Right lobe of liver (tissue), 6 donors: Measurements from ENCODE around the gene WDFY2. TPM values are rescaled to one million over a fixed set of nuclear protein-coding genes. Genes with fewer than 3 reads are reported as not detected.

Experiments used
- ATAC-seq, 4 donors: fragments of 200-7000 bp; cut with Tn5 transposase; one replicate each; pipeline ENCODE4 v1.9.1; 2020; ENCODE audit warnings: mild to moderate bottlenecking in 4 of 4, moderate library complexity in 4 of 4
- DNase-seq, 3 donors: peaks; one replicate each; pipeline ENCODE4 v3.0.0-alpha.2; 2020
- H3K27ac ChIP-seq, 3 donors: fragments of 200-600 bp; one replicate each; pipeline ENCODE4 v1.8.0; 2022
- H3K27me3 ChIP-seq, 2 donors: fragments of 200-600 bp; one replicate each; pipeline ENCODE4 v1.8.0; 2022
- H3K36me3 ChIP-seq, 4 donors: fragments of 200-600 bp; sonication (generic) in 1 of 4; one replicate each; pipeline versions ENCODE4 v1.5.1 to v1.8.0; 2017 to 2022; ENCODE audit warnings: control low read depth in 1 of 4
- H3K4me1 ChIP-seq, 4 donors: fragments of 200-600 bp; sonication (generic) in 1 of 4; one replicate each; pipeline versions ENCODE4 v1.5.1 to v1.8.0; 2017 to 2022; ENCODE audit warnings: control low read depth in 1 of 4
- H3K4me3 ChIP-seq, 3 donors: fragments of 200-600 bp; one replicate each; pipeline ENCODE4 v1.8.0; 2022
- H3K9me3 ChIP-seq, 4 donors: fragments of 200-600 bp; sonication (generic) in 1 of 4; one replicate each; pipeline versions ENCODE4 v1.5.1 to v1.8.0; 2017 to 2022; ENCODE audit warnings: control low read depth in 1 of 4
- POLR2A ChIP-seq: fragments of 450-650 bp; IDR thresholded peaks from one replicate; pipeline ENCODE4 v1.6.1; 2017; ENCODE audit warnings: antibody characterized with exemption, mild to moderate bottlenecking
- WGBS: methylation state at CpG from one replicate; pipeline ENCODE4 v1.1.6; 2018; ENCODE audit warnings: low coverage, low lambda C conversion rate; ENCODE audit not compliant: insufficient coverage; ENCODE audit errors: missing lambda C conversion rate; 5-methylcytosine and 5-hydroxymethylcytosine counted together
- intact Hi-C, 2 donors: fragments of 100-400 bp; cut with DNase I; formaldehyde crosslinking; loops; one replicate each; pipeline versions ENCODE4 v1.11.2 to v1.14.1; 2022
- total RNA-seq, 6 experiments: library from RNA; depleted of rRNA in 2 of 6; stranded (reverse); fragments of >200 nt in 2 of 6; fragmentation: NEBNext Ultra II Directional in 3 of 6; extraction: Animal tissue kit (Norgen Biotek cat#: 25700) in 3 of 6; gene quantifications; one replicate each; pipeline versions ENCODE4 v1.1.0 to v1.2.4, GENCODE V29; 2016 to 2023
- TF ChIP-seq, protein P1 (sequence below), 4 donors: fragments of 200-600 bp in 3 of 4; fragments of 450-650 bp in 1 of 4; IDR thresholded peaks; one replicate each; pipeline versions ENCODE4 v1.5.1 to v1.8.0; 2016 to 2022; ENCODE audit warnings: antibody characterized with exemption in 4 of 4, mild to moderate bottlenecking in 2 of 4
- donor health status: DM: no; HTN: yes; CAD: no.
- donor health status: DM: no; HTN: no; CAD: no.
- donor health status: DM: no; HTN: no; CAD: no.
- donor health status: DM: no; HTN: yes; CAD: no.
- donor health status: DM: no; HTN: yes; CAD: no.

Gene WDFY2
- total RNA-seq, 6 experiments from 2014 or later, result 4.5 to 12.0 (median 7.3) TPM

DNA sequence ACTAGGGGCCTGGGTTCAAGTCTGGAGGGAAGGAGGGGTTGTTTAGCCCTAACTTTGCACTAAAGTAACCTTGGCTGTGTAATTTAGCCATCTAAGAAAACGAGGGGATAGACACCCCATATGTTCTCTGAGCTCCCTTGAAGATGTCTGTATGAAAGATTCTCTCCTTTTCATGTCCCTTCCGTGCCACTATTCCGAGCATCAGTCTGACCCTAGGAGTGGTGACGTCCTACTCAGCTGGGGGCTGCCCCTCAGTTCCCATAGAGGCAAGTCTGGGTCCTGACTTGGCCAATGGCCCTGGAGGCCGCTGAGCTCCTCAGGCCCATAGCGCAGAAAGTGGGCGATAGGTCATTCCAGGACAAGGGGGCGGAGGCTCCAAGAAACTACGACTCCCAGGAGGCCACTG lies 790 bp upstream of the WDFY2 start:
- DNase-seq (no peak), ATAC-seq (no peak)
- no peaks in the 10 kb centered on the region for H3K9me3 ChIP-seq
- TF ChIP-seq POLR2A, result no peak
- TF ChIP-seq, protein P1, sequence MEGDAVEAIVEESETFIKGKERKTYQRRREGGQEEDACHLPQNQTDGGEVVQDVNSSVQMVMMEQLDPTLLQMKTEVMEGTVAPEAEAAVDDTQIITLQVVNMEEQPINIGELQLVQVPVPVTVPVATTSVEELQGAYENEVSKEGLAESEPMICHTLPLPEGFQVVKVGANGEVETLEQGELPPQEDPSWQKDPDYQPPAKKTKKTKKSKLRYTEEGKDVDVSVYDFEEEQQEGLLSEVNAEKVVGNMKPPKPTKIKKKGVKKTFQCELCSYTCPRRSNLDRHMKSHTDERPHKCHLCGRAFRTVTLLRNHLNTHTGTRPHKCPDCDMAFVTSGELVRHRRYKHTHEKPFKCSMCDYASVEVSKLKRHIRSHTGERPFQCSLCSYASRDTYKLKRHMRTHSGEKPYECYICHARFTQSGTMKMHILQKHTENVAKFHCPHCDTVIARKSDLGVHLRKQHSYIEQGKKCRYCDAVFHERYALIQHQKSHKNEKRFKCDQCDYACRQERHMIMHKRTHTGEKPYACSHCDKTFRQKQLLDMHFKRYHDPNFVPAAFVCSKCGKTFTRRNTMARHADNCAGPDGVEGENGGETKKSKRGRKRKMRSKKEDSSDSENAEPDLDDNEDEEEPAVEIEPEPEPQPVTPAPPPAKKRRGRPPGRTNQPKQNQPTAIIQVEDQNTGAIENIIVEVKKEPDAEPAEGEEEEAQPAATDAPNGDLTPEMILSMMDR (IDR thresholded peaks at IDR 0.05), result no peak
- WGBS, result 44% methylated on average over 1 of the region's 9 CpGs
- peaks cover 0 to 8% (median 1%) of the 10 kb centered on the region in 4 donors for H3K4me1 ChIP-seq
- no peaks in the 10 kb centered on the region for H3K36me3 ChIP-seq
- H3K27ac ChIP-seq, result peak overlapping the region; percentile 51 to 69 (median 69)
- intact Hi-C loops, result loop anchor here in 1 of 2 donors (10.0 kb wide), 1 partner anchor 129 kb away; the partner anchor contains the start of gene INTS6
- H3K27me3 ChIP-seq, result no peaks in the 10 kb centered on the region
- peak overlapping the region; percentile 25 to 89 (median 41) for H3K4me3 ChIP-seq

DNA sequence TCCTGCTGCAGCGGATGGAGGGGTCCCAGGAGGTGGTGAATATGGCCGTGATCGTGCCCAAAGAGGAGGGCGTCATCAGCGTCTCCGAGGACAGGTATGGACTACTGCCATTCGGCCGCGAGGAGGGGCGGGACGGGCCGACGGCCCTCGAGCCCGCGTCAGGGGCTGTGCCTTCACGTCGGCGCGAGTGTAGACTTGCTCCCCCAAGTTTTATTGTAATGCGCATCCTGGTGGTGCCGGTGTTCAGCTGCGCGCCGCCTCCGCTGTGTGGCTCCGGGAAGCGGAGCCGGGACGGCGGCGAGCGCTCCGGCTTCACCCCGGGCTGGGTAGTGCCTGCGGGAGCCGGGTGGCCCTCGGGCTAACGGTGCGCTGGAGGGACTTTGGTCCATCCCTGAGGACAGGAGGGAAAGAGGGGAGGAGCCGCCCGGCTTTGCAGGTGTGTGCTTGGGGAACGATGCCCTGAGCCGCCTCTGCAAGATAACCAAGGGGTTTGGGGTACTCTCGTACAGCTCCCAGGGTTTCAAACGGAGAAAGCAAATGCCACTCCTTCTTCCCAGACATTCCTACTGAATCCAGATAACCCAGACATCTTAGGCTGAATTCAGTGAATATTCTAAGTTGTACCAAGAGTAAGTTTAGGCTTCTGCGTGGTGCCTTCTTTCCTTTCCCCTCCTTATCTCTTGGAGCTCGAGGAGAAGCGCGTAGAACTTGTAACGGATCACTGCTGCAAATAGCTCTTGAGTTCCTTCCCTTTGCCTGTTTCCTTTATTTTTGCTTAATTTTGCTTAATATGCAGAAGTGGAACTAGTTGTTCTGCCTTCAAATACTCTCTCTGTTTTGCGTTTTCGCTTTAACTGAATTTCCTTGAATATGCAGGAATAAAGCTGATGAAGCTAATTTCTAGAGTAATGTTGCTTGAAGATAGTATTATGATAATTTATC lies 740 bp downstream of the WDFY2 start:
- intact Hi-C loops, result loop anchor here in 1 of 2 donors (10.0 kb wide), 1 partner anchor 130 kb away; the partner anchor contains the start of gene INTS6
- Histone ChIP-seq H3K9me3 (no peaks in the 10 kb centered on the region), H3K27ac (peak overlapping the region; percentile 81 to 88 (median 87)), H3K36me3 (no peaks in the 10 kb centered on the region), H3K4me3 (peak overlapping the region; percentile 87 to 92 (median 89)), H3K27me3 (no peaks in the 10 kb centered on the region), H3K4me1 (peaks cover 0 to 16% (median 1%) of the 10 kb centered on the region in 4 donors)
- DNase-seq (peak; percentile 82 to 88 (median 88)), ATAC-seq (peak; percentile 33 to 59 (median 54))
- 1% methylated on average over 11 of the region's 53 CpGs for WGBS
- TF ChIP-seq, protein P1 (IDR thresholded peaks at IDR 0.05), result no peak
- TF ChIP-seq POLR2A, result peak; percentile 59

DNA sequence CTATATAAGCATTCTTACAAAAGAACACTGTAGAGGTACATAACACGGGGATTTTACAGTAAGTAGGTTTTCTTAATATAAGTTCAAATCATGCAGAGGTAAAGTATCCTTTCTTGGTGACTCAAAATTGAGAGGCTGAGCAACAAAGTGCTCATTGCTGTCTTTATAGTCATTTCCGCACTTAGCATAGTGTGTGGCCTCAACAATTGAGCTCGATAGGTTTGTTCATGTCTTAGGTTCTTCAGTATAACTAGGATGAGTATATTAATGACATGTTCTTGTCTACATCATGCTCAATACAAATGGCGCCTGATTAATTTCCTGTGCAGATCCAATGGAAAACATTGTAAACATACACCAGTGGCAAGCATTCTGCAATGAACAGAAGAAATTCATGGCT lies 1.4 kb downstream of the WDFY2 start:
- WGBS, result 41% methylated on average over 4 of the region's 4 CpGs
- intact Hi-C loops, result loop anchor here in 1 of 2 donors (10.0 kb wide), 1 partner anchor 131 kb away; the partner anchor contains the start of gene INTS6
- peak overlapping the region in 1 of 3 donors; percentile 88 for H3K27ac ChIP-seq
- peak overlapping the region; percentile 87 to 92 (median 89) for H3K4me3 ChIP-seq
- no peaks in the 10 kb centered on the region for H3K27me3 ChIP-seq
- no peak for ATAC-seq
- H3K36me3 ChIP-seq, result no peaks in the 10 kb centered on the region
- no peaks in the 10 kb centered on the region for H3K9me3 ChIP-seq
- H3K4me1 ChIP-seq, result peaks cover 0 to 22% (median 4%) of the 10 kb centered on the region in 4 donors
- no peak for DNase-seq
- TF ChIP-seq, protein P1 (IDR thresholded peaks at IDR 0.05), result no peak
- TF ChIP-seq POLR2A, result no peak

DNA sequence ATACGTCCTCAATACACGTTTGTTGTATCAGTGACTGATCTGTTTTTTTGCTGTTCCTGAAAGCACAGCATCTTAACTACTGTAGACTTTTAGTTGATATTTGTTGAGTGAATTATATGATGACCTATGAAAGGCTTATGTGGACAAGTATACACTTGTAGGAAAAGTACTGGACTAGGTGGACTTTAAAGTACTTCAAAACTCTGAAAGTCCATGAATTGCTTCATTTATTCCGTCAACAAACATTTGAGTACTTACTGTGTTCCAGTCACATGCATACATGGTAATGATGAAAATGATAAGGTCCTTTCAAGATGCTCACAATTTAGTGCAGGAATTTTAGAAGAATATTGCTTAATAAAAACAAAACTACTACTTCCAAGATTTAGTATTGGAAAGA lies 3.1 kb downstream of the WDFY2 start:
- Histone ChIP-seq H3K4me1 (peaks cover 0 to 33% (median 8%) of the 10 kb centered on the region in 4 donors), H3K4me3 (no peak overlapping the region), H3K27ac (no peak overlapping the region), H3K9me3 (no peaks in the 10 kb centered on the region), H3K27me3 (no peaks in the 10 kb centered on the region), H3K36me3 (no peaks in the 10 kb centered on the region)
- no peak for ATAC-seq
- no peak for DNase-seq
- TF ChIP-seq, protein P1 (IDR thresholded peaks at IDR 0.05), result no peak
- TF ChIP-seq POLR2A, result no peak
- intact Hi-C loops, result loop anchor here in 1 of 2 donors (10.0 kb wide), 1 partner anchor 133 kb away; the partner anchor contains the start of gene INTS6
- WGBS, result 58% methylated on average over 3 of the region's 3 CpGs
